Endothelial cell of umbilical vein (primary cell): Measurements from ENCODE around the gene SMIM44. TPM values are rescaled to one million over a fixed set of nuclear protein-coding genes. Genes with fewer than 3 reads are reported as not detected.

ENCODE experiments used
- BruUV-seq: library from RNA; stranded (reverse); fragments of 400-500 nt; replicated peaks from 2 replicates; lab custom pipeline; 2021; lab: Mats Ljungman, UMichigan
- CTCF ChIA-PET: fragments of 300-600, 350-600 bp; sonication (Branson Sonifier 250); formaldehyde crosslinking; loops from one replicate; lab custom pipeline; 2021; ENCODE audit warnings: antibody characterized with exemption, inconsistent platforms; lab: Charles Lee
- POLR2A ChIA-PET: fragments of 300-600, 350-600 bp; sonication (Branson Sonifier 250); formaldehyde crosslinking; loops from one replicate; lab custom pipeline; 2021; ENCODE audit warnings: antibody characterized with exemption, inconsistent platforms; lab: Charles Lee
- DNase-seq: peaks from one replicate; pipeline ENCODE4 v3.0.0-alpha.2; 2011; ENCODE audit warnings: low read depth, low spot score
- FAIRE-seq: peaks from 2 replicates; lab custom pipeline; 2011; peaks lifted over from hg19 to GRCh38; lab: Jason Lieb, UNC
- H2AFZ ChIP-seq: 2 replicates; pipeline ENCODE4 v1.6.0; 2012; ENCODE audit warnings: low read depth, low read length, control low read depth, inconsistent platforms
- H3K27ac ChIP-seq: 2 replicates; pipeline ENCODE4 v1.5.1; 2011; ENCODE audit warnings: low read depth, mild to moderate bottlenecking, control low read depth, low read length, moderate library complexity; ENCODE audit not compliant: insufficient read depth
- H3K27me3 ChIP-seq, 2 experiments: 2 replicates each; pipeline versions ENCODE4 v1.6.0 to v1.6.1; 2011; ENCODE audit warnings: low read length in 2 of 2, mixed read lengths in 1 of 2; ENCODE audit not compliant: control insufficient read depth in 2 of 2, insufficient read depth in 2 of 2
- H3K36me3 ChIP-seq, 2 experiments: 2 replicates in 1 of 2; 3 replicates in 1 of 2; pipeline ENCODE4 v1.5.1; 2011; ENCODE audit warnings: low read length in 2 of 2, mild to moderate bottlenecking in 1 of 2, moderate library complexity in 1 of 2; ENCODE audit not compliant: control insufficient read depth in 2 of 2, insufficient read depth in 2 of 2; ENCODE audit errors: extremely low read depth in 1 of 2
- H3K4me1 ChIP-seq: 3 replicates; pipeline ENCODE4 v1.5.1; 2011; ENCODE audit warnings: mild to moderate bottlenecking, low read length; ENCODE audit not compliant: control insufficient read depth, insufficient read depth; ENCODE audit errors: extremely low read depth
- H3K4me2 ChIP-seq: 2 replicates; pipeline ENCODE4 v1.6.1; 2011; ENCODE audit warnings: low read length, control low read depth, mixed read lengths; ENCODE audit not compliant: insufficient read depth
- H3K4me3 ChIP-seq, 3 experiments: fragments of 200-600 bp in 1 of 3; sonication (generic), shearing (Covaris generic) in 1 of 3; replicated peaks in 1 of 3; 2 replicates each; pipeline ENCODE4 v1.5.1; 2011 to 2016; ENCODE audit warnings: control low read depth in 3 of 3, low read length in 3 of 3, mild to moderate bottlenecking in 2 of 3, inconsistent platforms in 1 of 3, low read depth in 1 of 3, moderate library complexity in 1 of 3; ENCODE audit not compliant: insufficient read depth in 1 of 3
- H3K79me2 ChIP-seq: 2 replicates; pipeline ENCODE4 v1.6.0; 2012; ENCODE audit warnings: low read length, inconsistent platforms; ENCODE audit not compliant: control insufficient read depth, insufficient read depth
- H3K9ac ChIP-seq: replicated peaks from 2 replicates; pipeline ENCODE3; 2011; ENCODE audit warnings: low read length, control low read depth; ENCODE audit not compliant: insufficient read depth; ENCODE audit errors: extremely low read depth
- H3K9me1 ChIP-seq: replicated peaks from 3 replicates; pipeline ENCODE4 v1.6.0; 2011; ENCODE audit warnings: mild to moderate bottlenecking, low read length; ENCODE audit not compliant: control insufficient read depth, insufficient read depth; ENCODE audit errors: extremely low read depth
- H3K9me3 ChIP-seq: replicated peaks from 2 replicates; pipeline ENCODE4 v1.5.1; 2012; ENCODE audit warnings: low read length, inconsistent platforms; ENCODE audit not compliant: control insufficient read depth, insufficient read depth
- H4K20me1 ChIP-seq: replicated peaks from 2 replicates; pipeline ENCODE3; 2011; ENCODE audit warnings: mild to moderate bottlenecking, low read length; ENCODE audit not compliant: control insufficient read depth, insufficient read depth; ENCODE audit errors: extremely low read depth
- EZH2 ChIP-seq: IDR thresholded peaks from 2 replicates; pipeline ENCODE4 v1.6.1; 2012; ENCODE audit warnings: borderline replicate concordance, low read depth, mild to moderate bottlenecking, moderate library complexity, low read length, inconsistent platforms; ENCODE audit not compliant: severe bottlenecking
- FOS ChIP-seq: IDR thresholded peaks from 2 replicates; pipeline ENCODE4 v1.6.1; 2011; ENCODE audit warnings: mild to moderate bottlenecking, low read length, moderate library complexity, borderline replicate concordance; ENCODE audit not compliant: insufficient read depth
- GATA2 ChIP-seq: IDR thresholded peaks from 2 replicates; pipeline ENCODE4 v1.7.0; 2011; ENCODE audit warnings: low read depth, mild to moderate bottlenecking, moderate library complexity, mixed read lengths, low read length; ENCODE audit not compliant: insufficient read length, insufficient read depth
- JUN ChIP-seq: IDR thresholded peaks from 2 replicates; pipeline ENCODE4 v1.6.1; 2011; ENCODE audit warnings: borderline replicate concordance, low read depth; ENCODE audit not compliant: insufficient read length, insufficient read depth
- MYC ChIP-seq: IDR thresholded peaks from one replicate; pipeline ENCODE4 v1.6.1; 2011; ENCODE audit warnings: mild to moderate bottlenecking, low read depth, low read length
- POLR2A ChIP-seq: IDR thresholded peaks from 2 replicates; pipeline ENCODE4 v1.6.1; 2012; ENCODE audit warnings: low read depth, mild to moderate bottlenecking, control low read depth, low read length
- POLR2AphosphoS5 ChIP-seq: IDR thresholded peaks from 2 replicates; pipeline ENCODE4 v1.6.1; 2012; ENCODE audit warnings: low read depth, mild to moderate bottlenecking, control low read depth, low read length, moderate library complexity; ENCODE audit not compliant: insufficient read depth
- dilution Hi-C: fragments of 300-500 bp; cut with MboI; formaldehyde crosslinking; loops from one replicate; pipeline ENCODE4 v1.15.0; 2019; ENCODE audit warnings: low sequenced_read_pairs; ENCODE audit not compliant: extremely low pct_ligation_motif_present
- intact Hi-C: fragments of 100-400 bp; cut with micrococcal nuclease; formaldehyde crosslinking; loops from one replicate; pipeline ENCODE4 v1.10.0; 2022
- polyA plus RNA-seq, 4 experiments: library from polyadenylated mRNA; depleted of rRNA in 3 of 4; stranded (reverse) in 3 of 4; unstranded in 1 of 4; fragments of >200 nt; gene quantifications; 2 replicates each; pipeline versions ENCODE4 v1.2.1 to v1.2.3, GENCODE V29; 2011 to 2012; ENCODE audit warnings: missing spikeins in 1 of 4
- total RNA-seq: library from RNA; stranded (reverse); gene quantifications from 2 replicates; pipeline ENCODE4 v1.2.3, GENCODE V29; 2021
- TF ChIP-seq, protein P1 (sequence below): IDR thresholded peaks from 2 replicates; pipeline ENCODE4 v1.6.1; 2011; ENCODE audit not compliant: insufficient read depth, insufficient read length
- TF ChIP-seq, protein P2 (sequence below), 2 donors: IDR thresholded peaks; 1 replicate in 1 of 2; 2 replicates in 1 of 2; pipeline ENCODE4 v1.5.1; 2011; ENCODE audit warnings: low read length in 2 of 2, mild to moderate bottlenecking in 2 of 2, moderate library complexity in 2 of 2, control low read depth in 1 of 2, inconsistent platforms in 1 of 2, low read depth in 1 of 2; ENCODE audit not compliant: insufficient read depth in 1 of 2; ENCODE audit errors: extremely low read depth in 1 of 2

The SMIM44 gene
- total and polyA plus RNA-seq, 2 donors (not counting 3 experiments of a cell fraction or from before 2014, with no cell fraction given): not detected

DNA sequence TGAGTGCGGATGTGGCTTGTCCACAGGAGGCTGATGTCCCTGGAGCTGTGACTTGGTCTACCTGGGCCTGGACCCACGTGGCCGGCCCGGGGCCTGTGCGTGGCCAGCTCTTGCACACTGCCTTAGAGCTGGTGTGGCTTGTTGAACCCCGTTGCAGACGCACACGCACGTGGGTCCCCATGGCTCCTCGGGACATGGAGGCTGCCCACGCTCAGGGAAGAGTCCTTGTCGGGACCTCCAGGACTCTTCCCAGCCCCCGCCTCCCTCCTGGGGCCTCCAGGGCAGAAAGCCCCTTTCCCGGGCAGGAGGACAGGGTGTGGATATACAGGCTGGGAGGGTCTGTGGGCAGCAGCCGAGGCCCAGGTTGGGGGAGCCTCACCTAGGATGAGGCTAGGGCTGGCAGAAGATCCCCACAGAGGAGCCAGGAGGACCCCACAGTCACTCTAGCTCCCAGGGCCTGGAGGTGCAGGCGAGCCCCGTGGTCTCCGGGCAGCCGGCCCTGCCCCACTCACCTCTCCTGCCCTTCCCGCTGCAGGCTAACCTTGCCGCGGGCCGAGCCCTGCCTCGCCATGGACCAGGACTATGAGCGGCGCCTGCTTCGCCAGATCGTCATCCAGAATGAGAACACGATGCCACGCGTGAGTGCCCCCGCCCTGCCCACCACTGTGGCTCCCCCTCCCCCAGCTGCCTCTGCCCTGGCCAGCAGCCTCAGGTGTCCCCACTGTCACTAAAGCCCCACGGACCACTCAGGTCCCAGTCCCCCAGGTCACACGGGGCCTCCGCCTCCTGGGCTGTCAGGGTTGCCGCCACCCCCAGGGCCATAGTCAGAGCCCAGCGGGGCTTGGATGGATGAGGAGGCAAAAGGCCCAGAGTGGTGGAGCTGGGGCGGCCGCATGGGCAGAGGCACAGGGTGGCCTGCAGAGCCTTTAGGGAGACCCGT lies 39.5 kb upstream of the SMIM44 start:
- intact Hi-C loops: no loop called here
- no peak for FAIRE-seq
- no peak for DNase-seq
- no peak overlapping the region for H3K4me2 ChIP-seq
- H3K4me3 ChIP-seq: no peak overlapping the region
- dilution Hi-C loops: no loop called here
- H3K27me3 ChIP-seq: no peaks in the 10 kb centered on the region
- POLR2A ChIA-PET: no interaction called here
- no peaks in the 10 kb centered on the region for H3K4me1 ChIP-seq
- TF ChIP-seq MYC (no peak), JUN (no peak), POLR2A (no peak), FOS (no peak), EZH2 (no peak)
- TF ChIP-seq, protein P1, sequence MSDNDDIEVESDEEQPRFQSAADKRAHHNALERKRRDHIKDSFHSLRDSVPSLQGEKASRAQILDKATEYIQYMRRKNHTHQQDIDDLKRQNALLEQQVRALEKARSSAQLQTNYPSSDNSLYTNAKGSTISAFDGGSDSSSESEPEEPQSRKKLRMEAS: no peak
- H3K9me3 ChIP-seq: no peaks in the 10 kb centered on the region
- H3K79me2 ChIP-seq: peaks cover 42% of the 10 kb centered on the region
- CTCF ChIA-PET: no interaction called here
- H2AFZ ChIP-seq: no peak overlapping the region
- H3K9me1 ChIP-seq: no peaks in the 10 kb centered on the region
- H3K36me3 ChIP-seq: peaks cover 0 to 51% of the 10 kb centered on the region in 2 experiments
- no peak overlapping the region for H3K9ac ChIP-seq
- no peak overlapping the region for H3K27ac ChIP-seq
- H4K20me1 ChIP-seq: no peaks in the 10 kb centered on the region
- no TSS peak for BruUV-seq

DNA sequence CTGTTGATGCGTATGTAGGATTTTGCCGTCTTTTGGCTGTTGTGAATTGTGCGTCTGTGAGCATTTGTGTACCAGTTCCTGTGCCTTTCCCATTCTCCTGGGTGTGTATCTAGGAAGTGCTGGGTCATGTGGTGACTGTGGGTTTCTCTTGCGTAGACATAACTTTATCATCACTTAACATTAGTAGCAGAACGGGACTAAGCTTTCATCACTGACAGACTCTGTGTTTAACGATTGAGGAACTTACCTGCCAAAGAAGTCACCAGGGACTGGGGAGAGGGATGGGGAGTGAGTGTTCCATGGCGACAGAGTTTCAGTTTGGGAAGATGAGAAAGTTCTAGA lies 37.8 kb upstream of the SMIM44 start:
- H4K20me1 ChIP-seq: no peaks in the 10 kb centered on the region
- no peak for DNase-seq
- H2AFZ ChIP-seq: no peak overlapping the region
- intact Hi-C loops: no loop called here
- no peaks in the 10 kb centered on the region for H3K4me1 ChIP-seq
- CTCF ChIA-PET: no interaction called here
- H3K9ac ChIP-seq: no peak overlapping the region
- no peaks in the 10 kb centered on the region for H3K9me1 ChIP-seq
- TF ChIP-seq, protein P2, sequence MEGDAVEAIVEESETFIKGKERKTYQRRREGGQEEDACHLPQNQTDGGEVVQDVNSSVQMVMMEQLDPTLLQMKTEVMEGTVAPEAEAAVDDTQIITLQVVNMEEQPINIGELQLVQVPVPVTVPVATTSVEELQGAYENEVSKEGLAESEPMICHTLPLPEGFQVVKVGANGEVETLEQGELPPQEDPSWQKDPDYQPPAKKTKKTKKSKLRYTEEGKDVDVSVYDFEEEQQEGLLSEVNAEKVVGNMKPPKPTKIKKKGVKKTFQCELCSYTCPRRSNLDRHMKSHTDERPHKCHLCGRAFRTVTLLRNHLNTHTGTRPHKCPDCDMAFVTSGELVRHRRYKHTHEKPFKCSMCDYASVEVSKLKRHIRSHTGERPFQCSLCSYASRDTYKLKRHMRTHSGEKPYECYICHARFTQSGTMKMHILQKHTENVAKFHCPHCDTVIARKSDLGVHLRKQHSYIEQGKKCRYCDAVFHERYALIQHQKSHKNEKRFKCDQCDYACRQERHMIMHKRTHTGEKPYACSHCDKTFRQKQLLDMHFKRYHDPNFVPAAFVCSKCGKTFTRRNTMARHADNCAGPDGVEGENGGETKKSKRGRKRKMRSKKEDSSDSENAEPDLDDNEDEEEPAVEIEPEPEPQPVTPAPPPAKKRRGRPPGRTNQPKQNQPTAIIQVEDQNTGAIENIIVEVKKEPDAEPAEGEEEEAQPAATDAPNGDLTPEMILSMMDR (IDR thresholded peaks at IDR 0.05; ENCODE audit: extremely low read depth in 1 of 2, insufficient read depth in 1 of 2, low read depth in 1 of 2, low read length in 2 of 2): no peak
- no peak for TF ChIP-seq FOS
- no peak for TF ChIP-seq MYC
- no peak for TF ChIP-seq POLR2A
- no peak for TF ChIP-seq GATA2
- TF ChIP-seq, protein P1: no peak
- no peak for TF ChIP-seq JUN
- TF ChIP-seq POLR2AphosphoS5: no peak
- no peak for TF ChIP-seq EZH2
- no peaks in the 10 kb centered on the region for H3K9me3 ChIP-seq
- H3K79me2 ChIP-seq: peaks cover 54% of the 10 kb centered on the region
- POLR2A ChIA-PET: no interaction called here
- dilution Hi-C loops: no loop called here
- peaks cover 0 to 42% of the 10 kb centered on the region in 2 experiments for H3K36me3 ChIP-seq
- no peak overlapping the region for H3K27ac ChIP-seq
- no peak overlapping the region for H3K4me2 ChIP-seq
- no peaks in the 10 kb centered on the region for H3K27me3 ChIP-seq
- no TSS peak for BruUV-seq
- no peak for FAIRE-seq
- H3K4me3 ChIP-seq: no peak overlapping the region
